ENCODE measurements around the gene MYD88. TPM values are rescaled to one million over a fixed set of nuclear protein-coding genes. Genes with fewer than 3 reads are reported as not detected.

The MYD88 gene
- total RNA-seq, 2 experiments from 2014 or later: 16.3 to 29.4 TPM

DNA sequence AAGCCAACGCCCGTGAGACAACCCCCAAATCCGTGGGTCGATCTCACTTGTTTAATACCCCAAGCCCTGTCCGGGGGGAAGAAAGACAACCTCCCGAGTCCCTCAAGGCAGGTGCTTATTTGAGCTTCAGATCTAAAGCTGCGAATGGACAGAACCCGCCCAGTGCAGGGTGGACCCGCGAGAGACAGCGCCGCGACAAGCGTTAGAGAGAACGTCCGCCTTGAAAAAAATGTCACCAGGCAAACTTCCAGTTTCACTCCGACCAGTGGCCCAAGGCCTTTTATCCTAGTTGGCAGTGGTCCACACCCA lies 26.1 kb downstream of the MYD88 start:
- peaks cover 42% of the 10 kb centered on the region for H3K79me2 ChIP-seq (ENCODE audit: insufficient read depth, low read depth, low read length)
- H3K9me3 ChIP-seq (ENCODE audit: low read length): no peaks in the 10 kb centered on the region
- ChIA-PET CTCF (ENCODE audit: unreplicated experiment) (interaction anchor here (0.5 kb wide), 1 partner anchor 27 kb away, joined by 6 read pairs; no protein-coding TSS in a partner anchor), POLR2A (interaction anchor here (0.8 to 5.0 kb wide), 7 partner anchors 9 to 26 kb away, joined by 3 to 42 read pairs (median 6); partner anchors contain the start of genes ACAA1 and MYD88)
- peak overlapping the region; percentile 65 for H3K27ac ChIP-seq (ENCODE audit: low read depth, low read length, poor library complexity, severe bottlenecking)
- intact Hi-C loops (cut with micrococcal nuclease; ENCODE audit: unreplicated experiment): no loop called here
- H4K20me1 ChIP-seq (ENCODE audit: insufficient read depth, low read length): peaks cover 20% of the 10 kb centered on the region; the same call in 1 of the 2 replicates
- no TSS peak for BruUV-seq (replicated peaks)
- peaks cover 4% of the 10 kb centered on the region for H3K36me3 ChIP-seq (ENCODE audit: insufficient read depth, low read length)
- peak overlapping the region; percentile 91 for H3K4me3 ChIP-seq (ENCODE audit: low read depth, low read length, poor library complexity, severe bottlenecking)
- H3K4me2 ChIP-seq (ENCODE audit: low read length): peak overlapping the region; percentile 86
- TF ChIP-seq, protein P1, sequence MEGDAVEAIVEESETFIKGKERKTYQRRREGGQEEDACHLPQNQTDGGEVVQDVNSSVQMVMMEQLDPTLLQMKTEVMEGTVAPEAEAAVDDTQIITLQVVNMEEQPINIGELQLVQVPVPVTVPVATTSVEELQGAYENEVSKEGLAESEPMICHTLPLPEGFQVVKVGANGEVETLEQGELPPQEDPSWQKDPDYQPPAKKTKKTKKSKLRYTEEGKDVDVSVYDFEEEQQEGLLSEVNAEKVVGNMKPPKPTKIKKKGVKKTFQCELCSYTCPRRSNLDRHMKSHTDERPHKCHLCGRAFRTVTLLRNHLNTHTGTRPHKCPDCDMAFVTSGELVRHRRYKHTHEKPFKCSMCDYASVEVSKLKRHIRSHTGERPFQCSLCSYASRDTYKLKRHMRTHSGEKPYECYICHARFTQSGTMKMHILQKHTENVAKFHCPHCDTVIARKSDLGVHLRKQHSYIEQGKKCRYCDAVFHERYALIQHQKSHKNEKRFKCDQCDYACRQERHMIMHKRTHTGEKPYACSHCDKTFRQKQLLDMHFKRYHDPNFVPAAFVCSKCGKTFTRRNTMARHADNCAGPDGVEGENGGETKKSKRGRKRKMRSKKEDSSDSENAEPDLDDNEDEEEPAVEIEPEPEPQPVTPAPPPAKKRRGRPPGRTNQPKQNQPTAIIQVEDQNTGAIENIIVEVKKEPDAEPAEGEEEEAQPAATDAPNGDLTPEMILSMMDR (conservative IDR thresholded peaks at IDR 0.05; ENCODE audit: low read length): no peak
- H3K9me2 ChIP-seq (ENCODE audit: insufficient read depth, low read length): no peaks in the 10 kb centered on the region
- H3K4me1 ChIP-seq (ENCODE audit: insufficient read depth, low read length, poor library complexity, severe bottlenecking): peaks cover 34% of the 10 kb centered on the region
- peak overlapping the region; percentile 95 for H2AFZ ChIP-seq (ENCODE audit: low read length)
- no peak for DNase-seq (ENCODE audit: low spot score)

DNA sequence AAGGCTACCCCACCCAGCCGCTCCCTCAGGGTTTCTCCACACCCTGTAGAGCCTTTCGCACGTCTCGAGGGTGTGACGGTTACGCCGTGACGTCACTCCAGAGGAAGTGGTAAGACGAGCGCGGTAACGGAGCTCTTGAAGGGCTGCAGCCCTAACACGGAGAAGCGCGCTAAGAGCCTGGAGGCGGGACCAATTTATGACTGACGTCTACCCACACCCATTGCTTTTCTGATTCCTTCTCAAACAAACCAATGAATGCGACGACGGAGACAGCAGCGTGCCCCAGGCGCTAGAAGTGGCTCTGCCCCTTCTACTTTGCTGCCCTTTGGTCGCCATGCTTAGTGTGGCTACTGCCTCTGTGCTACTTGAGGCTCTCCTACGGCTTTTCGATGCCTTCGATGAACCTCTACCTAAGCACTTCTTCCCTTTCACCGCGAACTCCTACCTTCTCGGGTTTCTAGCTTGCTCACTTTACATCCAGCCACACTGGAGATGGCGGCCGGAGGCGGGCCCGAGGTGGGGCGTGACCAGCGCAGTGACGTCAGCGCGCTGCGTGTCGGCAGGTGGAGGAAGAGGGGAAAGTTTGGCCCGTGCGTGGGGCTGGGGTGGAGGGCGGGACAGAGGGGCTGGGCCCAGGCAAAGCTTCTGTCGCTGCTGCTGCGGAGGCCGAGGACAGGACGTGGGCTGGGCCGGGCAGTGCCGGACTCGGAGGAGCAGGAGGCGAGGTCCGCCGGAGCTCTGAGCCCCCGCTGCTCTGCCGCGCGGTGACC lies 26.7 kb downstream of the MYD88 start, which contains the start of gene OXSR1:
OXSR1 (plus strand) TSS at position 586 of the 770 bp plus-strand sequence. CDS start 340 bp downstream, outside the sequence.
- CTCF ChIA-PET (ENCODE audit: unreplicated experiment): no interaction called here
- BruUV-seq (replicated peaks): no TSS peak

More for the DNA sequence above, 26.7 kb downstream of the MYD88 start, which contains the start of gene OXSR1:
- Histone ChIP-seq H4K20me1 (ENCODE audit: insufficient read depth, low read length) (peaks cover 20% of the 10 kb centered on the region; the same call in 1 of the 2 replicates), H3K4me1 (ENCODE audit: insufficient read depth, low read length, poor library complexity, severe bottlenecking) (peaks cover 34% of the 10 kb centered on the region), H3K4me3 (ENCODE audit: low read depth, low read length, poor library complexity, severe bottlenecking) (peak within 1 kb of the TSS; percentile 91), H3K27ac (ENCODE audit: low read depth, low read length, poor library complexity, severe bottlenecking) (peak within 1 kb of the TSS; percentile 65), H3K36me3 (ENCODE audit: insufficient read depth, low read length) (peaks cover 4% of the 10 kb centered on the region), H2AFZ (ENCODE audit: low read length) (peak within 1 kb of the TSS; percentile 95), H3K4me2 (ENCODE audit: low read length) (peak within 1 kb of the TSS; percentile 86), H3K9me3 (ENCODE audit: low read length) (no peaks in the 10 kb centered on the region), H3K79me2 (ENCODE audit: insufficient read depth, low read depth, low read length) (peaks cover 47% of the 10 kb centered on the region), H3K9me2 (ENCODE audit: insufficient read depth, low read length) (no peaks in the 10 kb centered on the region)
- intact Hi-C loops (cut with micrococcal nuclease; ENCODE audit: unreplicated experiment): loop anchor here (1.0 kb wide), 1 partner anchor 28 kb away; the partner anchor contains the start of gene ACAA1
- peak; percentile 99 for DNase-seq (ENCODE audit: low spot score)
- no peak for TF ChIP-seq EZH2phosphoT487 (IDR thresholded peaks at IDR 0.05; ENCODE audit: borderline replicate concordance, low read depth, low read length)
- TF ChIP-seq, protein P1 (conservative IDR thresholded peaks at IDR 0.05; ENCODE audit: low read length): no peak
- POLR2A ChIA-PET: interaction anchor here (0.8 to 5.0 kb wide), 6 partner anchors 9 to 27 kb away, joined by 3 to 42 read pairs (median 8); partner anchors contain the start of genes ACAA1 and MYD88
